ENCODE data around the gene GFPT1.
"Not testable (repeated sequence)": the region's sequence is repeated elsewhere in the genome, so short reads cannot be mapped to it uniquely, and the experiment has no call there.

The GFPT1 gene

DNA sequence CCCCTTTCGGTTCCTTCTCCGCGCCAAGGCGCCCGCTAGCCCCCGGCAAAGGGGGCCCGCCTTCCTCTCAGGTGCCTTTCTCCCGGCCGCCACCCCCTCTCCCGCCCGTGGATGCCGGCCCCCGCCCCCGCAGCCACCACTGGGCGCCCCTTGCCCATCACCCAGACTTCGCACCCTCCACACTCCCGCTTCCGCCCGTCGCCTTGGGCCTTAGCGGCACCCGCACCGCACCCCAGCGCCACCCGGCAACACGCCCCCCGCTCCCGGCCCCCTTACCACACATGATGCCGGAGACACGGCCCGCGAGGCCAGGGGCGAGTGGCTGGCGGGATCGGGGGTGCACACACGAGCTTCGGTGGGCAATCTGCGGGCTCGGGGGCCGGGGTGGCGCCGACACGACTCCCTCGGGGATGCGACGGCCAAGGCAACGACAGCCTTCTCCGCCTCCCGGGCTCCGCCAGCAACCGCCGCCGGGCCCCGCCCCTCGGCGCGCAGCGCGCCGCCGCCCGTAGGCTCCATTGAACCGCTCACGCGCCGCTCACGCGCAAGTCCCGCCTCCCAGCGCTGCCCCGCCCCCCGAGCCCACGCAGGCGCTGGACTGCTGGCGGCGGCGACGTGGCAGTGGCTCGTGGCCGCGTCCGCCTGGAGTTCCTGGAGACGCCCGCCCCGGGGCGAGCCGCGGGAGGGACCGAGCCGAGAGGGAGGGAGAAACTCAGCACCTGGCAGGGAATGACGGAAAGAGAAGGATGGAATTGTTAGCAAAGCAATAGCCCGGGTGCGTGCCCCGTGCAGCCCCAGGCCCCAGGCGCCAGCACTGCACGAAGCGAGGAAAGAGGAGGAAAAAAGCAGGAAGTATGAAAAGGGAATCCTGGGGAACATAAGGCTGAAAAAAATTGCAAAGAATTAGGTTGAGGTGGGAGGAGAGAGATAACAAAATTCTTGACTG, at the start of gene GFPT1:
Gene GFPT1, minus strand, starts transcription at position 439 of the 946 bp plus-strand sequence. Its CDS starts 156 bp downstream, at position 283.
- DNase-seq, result peak; percentile 36

GRCh38 chr2:69436596-69436937, 49.5 kb upstream of the GFPT1 start:
- no peak for DNase-seq

DNA sequence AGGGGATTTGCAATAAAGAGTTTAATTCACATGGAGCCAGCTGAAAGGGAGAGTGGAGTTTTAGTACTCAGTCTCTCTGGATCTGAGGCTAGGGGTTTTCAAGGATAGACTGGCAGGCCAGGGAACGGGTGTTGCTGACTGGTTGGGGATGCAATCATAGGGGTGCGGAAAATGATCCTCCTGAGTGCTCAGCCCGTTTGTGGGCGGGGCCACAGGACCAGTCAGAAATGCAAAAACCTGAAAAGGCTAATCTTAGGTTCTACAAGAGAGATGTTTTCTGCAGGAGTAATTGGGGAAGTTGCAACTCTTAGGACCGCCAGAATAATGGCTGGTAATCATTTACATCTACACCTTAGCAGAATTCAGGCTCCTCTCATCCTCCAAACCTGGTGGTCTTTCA, 47.7 kb upstream of the GFPT1 start:
- DNase-seq, result no peak

DNA sequence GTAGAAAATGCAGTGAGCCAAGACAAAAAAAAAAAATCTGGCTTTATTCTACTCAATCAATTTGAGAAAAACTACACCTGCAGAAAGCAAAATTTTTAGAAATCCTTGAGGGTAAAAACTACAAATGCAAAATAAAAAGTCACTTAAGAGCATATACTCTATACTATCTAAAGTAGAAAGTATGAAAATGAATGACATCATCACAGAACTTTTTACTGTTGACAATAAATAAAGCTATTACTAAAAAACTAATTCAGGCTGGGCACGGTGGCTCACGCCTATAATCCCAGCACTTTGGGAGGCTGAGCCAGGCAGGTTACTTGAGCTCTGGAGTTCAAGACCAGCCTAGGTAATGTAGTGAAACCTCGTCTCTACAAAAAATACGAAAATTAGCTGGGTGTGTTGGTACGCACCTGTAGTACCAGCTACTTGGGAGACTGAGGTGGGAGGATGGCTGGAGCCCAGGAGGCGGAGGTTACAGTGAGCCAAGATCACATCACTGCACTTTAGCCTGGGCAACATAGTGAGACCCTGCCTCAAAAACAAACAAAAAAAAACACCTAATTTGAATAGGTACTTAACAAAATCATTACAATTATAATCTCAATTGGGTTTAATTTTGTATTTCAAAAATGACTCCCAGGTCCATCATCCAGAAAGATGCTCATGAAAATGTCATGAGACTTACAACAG, 42.6 kb upstream of the GFPT1 start:
- no peak for DNase-seq

GRCh38 chr2:69428981-69429380, 42.0 kb upstream of the GFPT1 start:
- no peak for DNase-seq

DNA sequence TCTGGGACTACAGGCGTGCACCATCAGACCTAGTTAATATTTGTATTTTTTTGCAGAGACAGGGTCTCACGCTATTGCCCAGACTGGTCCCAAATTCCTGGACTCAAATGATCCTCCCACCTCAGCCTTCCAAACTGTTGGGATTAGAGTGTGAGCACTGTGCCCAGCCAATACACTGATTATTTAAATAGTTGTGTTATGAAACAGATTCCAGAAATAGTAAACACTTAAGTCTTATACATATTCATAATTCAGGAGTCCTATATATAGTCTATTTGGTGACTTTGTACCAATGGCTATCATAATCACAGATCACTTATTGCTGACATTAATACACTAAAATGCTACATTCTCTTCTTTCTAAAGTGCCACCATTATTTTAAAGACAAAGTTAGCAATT, 37.4 kb upstream of the GFPT1 start:
- no peak for DNase-seq

DNA sequence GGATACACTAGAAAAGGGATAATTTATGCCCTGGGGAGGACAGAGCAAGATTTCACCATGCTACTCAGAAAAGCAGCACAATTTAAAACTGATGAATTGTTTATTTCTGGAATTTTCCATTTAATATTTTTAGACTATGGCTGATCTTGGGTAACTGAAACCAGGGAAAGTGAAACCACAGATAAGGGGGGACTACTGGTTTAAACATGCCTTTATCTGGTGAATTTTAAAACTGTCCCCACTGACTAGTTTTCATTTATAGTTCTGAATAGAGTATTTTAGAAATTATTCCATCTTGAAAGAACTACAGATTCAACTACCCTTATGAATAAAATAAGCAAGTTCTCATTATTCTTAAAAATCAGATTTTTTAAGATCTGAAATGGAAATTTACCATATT, 35.2 kb upstream of the GFPT1 start:
- DNase-seq, result no peak

- DNase-seq, result not testable (repeated sequence)
Measured at GRCh38 chr2:69419111-69419510, 32.1 kb upstream of the GFPT1 start.

GRCh38 chr2:69416147-69416546, 29.1 kb upstream of the GFPT1 start:
- DNase-seq, result no peak

DNA sequence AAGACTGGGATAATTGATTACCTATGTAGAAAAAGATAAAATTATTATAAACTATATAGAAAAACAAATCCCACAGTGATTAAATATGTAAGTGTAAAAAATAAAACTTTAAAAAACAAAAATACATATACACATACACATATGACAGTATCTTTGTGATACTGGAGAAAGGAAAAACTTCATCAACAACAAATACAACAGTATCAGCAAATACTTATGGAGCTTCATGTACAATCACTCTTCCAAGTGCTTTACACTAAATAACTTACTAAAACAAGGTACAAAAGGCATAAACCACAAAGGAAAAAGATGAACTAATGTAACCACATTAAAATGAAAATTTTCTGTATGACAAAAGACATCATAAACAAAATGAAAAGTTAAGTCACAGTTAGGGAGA, 24.1 kb upstream of the GFPT1 start:
- DNase-seq, result no peak

DNA sequence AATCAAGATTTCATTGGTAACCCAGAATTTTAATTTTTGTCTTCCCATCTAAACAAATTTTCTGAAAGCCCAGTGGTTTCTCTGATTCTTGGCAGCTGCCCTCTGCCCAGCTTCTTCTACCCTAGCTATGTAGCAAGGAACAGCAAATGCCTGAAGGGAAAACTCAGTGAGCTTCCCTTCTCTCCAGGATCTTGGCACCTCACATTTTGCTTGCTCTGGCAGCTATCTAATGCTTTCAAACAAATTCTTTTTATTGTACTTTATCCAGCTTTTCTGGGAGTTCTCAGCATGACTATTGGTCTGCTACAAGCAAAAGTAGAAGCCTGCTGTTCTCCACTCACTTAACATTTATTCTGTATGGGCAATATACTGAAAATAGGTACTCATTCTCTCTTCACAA, 18.3 kb upstream of the GFPT1 start:
- DNase-seq, result no peak

DNA sequence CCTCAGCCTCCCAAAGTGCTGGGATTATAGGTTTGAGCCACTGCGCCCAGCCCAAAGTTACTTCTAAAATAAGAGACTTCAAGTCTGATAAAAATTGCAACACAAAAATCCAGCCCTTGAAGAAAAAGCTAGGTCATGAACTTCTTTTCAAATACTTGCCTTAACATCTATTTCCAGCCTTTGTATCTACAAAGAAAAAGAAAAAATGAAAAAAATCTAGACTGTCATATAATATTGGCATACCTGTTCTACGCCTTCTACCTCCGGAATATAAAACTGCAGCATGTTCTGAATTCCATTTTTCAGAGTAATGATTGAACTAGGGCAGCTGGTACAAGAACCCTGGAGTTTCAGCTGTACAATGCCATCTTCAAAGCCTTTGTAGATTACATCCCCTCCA, 13.1 kb upstream of the GFPT1 start:
- no peak for DNase-seq

- DNase-seq, result no peak
Measured at GRCh38 chr2:69397234-69397633, 10.2 kb upstream of the GFPT1 start.

DNA sequence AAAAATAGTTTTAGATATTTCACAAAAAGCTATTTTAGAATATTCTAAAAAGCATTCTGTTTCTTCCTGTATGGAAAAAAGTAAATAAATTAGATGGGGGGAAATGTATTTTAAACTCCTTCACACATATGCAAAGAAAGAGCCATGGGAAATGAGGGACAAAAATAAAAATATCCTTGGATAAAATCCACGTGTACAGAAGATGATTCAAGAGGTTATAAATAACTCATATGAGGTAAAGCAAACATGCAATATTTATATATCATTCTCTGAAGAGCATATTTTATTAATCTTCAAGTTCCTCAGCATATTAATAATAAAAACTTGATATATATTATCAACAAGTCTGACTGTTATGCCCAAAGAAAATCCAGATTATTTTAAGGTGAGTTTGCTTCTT, 8.8 kb upstream of the GFPT1 start:
- no peak for DNase-seq

- DNase-seq, result no peak
Measured at GRCh38 chr2:69393963-69394362, 6.9 kb upstream of the GFPT1 start.

DNA sequence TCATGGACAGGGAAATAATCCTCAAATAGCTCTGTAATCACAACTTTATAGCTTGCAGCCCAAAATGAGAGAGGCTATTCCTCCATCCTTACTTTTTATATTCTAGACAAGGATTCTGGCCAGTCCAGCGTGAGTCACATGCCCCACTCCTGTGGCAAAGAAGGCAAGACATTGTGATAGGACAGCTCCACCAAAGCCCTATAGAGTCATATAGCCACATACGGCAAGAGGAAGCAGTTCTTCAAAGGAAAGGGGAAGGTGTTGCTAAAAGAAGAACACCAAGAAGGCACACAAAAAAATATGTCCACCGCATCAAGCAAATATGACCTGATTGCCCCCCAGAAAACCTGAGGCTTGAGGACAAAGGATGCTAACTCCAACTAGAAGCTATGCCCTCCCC, 3.4 kb upstream of the GFPT1 start:
- no peak for DNase-seq

- no peak for DNase-seq
Measured at GRCh38 chr2:69390001-69390400, 3.0 kb upstream of the GFPT1 start.

DNA sequence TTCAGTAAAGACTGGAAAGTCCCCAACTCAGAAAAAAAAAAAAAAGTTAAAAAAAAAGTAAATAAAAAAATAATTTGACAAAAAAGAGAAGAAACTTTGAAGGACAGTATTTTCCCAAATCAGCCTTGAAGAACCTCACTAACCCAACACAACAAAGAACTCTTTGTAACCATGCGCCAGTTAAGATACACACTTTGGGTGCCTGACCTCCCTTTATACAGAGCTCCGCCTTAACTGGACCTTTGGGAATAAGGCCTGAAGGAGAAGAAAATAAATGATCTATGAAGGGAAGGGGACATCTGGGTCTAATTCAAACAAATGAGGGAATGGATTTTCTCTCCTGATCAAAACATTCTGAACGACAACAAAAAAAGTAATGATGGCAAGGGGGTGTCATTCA, 2.2 kb upstream of the GFPT1 start:
- no peak for DNase-seq

- DNase-seq, result no peak
Measured at GRCh38 chr2:69387770-69388481, 899 bp upstream of the GFPT1 start.

GRCh38 chr2:69386360-69386759, 667 bp downstream of the GFPT1 start:
- no peak for DNase-seq

DNA sequence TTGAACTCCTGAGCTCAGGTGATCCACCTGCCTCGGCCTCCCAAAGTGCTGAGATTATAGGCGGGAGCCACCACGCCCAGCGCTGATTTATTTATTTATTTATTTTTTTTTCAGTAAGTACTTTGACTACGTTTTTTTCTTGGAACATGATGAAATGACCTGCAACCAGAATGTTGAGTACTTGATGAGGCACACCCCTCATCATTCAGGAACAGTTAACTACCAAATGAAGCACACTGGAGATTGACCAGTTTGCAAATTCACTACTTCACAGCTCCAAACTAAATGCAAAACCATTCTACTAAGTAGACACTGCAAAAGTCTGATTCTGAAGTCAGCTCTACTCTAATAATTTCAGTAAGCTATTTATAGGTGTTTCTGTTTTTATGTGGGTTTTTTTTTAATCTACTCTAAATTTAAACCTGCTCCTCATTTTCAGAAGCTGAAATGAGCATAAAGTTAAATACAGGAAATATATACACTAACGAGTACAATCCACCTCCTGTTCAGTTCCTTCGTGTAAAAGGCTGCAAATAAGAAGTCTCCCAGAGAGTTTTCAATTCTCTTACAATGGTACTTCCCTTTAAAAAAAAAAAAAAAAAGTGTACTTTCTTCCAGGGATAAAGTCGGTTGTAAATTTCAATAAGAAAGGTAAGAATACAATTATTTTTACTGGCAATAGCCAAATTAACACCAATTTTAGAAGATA, 1.4 kb downstream of the GFPT1 start:
- no peak for DNase-seq

DNA sequence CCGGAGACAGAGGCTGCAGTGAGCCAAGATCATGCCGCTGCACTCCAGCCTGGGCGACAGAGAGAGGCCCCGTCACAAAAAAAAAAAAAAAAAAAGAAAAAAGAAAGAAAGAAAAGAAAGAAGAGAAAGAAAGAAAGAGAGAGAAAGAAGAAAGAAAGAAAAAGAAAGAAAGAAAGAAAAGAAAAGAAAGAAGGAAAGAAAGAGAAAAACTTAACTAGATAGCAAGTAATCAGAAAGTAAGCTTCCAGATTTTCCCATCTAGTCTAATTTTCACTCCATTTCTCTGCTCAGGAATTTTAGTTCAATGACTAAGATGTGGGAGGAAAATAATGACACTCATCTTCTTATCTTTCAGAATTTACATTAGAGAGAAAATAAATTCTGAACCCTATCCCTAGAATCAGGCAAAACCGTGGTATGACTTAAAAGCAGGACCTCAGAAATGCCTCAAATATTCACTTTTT, 2.4 kb downstream of the GFPT1 start:
- no peak for DNase-seq
